ENCODE data around the gene C1GALT1. TPM values are rescaled to one million over a fixed set of nuclear protein-coding genes. Genes with fewer than 3 reads are reported as not detected.

Gene C1GALT1
- total and polyA plus RNA-seq, 2 experiments from 2014 or later: 38.7 to 71.8 TPM

DNA sequence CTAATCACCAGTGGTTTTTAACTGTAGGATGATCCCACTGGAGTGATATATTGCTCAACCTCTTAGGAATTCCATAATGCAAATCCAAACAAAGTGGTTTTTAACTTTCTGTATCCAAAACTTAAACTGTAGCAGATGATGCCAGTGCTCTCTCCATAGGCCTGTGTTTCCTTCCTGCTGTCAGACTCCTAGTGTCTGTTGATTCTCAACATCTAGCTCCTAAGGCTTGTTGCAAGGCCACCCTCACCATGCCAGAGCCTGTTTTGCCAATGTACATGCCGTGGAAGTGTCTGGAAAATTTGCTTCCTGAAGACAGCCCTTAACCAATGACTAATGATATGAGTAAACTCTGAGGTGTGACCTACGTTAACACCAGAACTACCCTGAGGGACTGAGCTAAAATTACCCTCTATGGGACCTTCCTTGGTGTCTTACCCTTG, 39.3 kb downstream of the C1GALT1 start:
- TF ChIP-seq EZH2 (IDR thresholded peaks at IDR 0.05; ENCODE audit: borderline replicate concordance) (no peak), EZH2phosphoT487 (IDR thresholded peaks at IDR 0.05; ENCODE audit: low read depth, severe bottlenecking, unreplicated experiment) (no peak)
- TF ChIP-seq, protein P1, sequence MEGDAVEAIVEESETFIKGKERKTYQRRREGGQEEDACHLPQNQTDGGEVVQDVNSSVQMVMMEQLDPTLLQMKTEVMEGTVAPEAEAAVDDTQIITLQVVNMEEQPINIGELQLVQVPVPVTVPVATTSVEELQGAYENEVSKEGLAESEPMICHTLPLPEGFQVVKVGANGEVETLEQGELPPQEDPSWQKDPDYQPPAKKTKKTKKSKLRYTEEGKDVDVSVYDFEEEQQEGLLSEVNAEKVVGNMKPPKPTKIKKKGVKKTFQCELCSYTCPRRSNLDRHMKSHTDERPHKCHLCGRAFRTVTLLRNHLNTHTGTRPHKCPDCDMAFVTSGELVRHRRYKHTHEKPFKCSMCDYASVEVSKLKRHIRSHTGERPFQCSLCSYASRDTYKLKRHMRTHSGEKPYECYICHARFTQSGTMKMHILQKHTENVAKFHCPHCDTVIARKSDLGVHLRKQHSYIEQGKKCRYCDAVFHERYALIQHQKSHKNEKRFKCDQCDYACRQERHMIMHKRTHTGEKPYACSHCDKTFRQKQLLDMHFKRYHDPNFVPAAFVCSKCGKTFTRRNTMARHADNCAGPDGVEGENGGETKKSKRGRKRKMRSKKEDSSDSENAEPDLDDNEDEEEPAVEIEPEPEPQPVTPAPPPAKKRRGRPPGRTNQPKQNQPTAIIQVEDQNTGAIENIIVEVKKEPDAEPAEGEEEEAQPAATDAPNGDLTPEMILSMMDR (IDR thresholded peaks at IDR 0.05; ENCODE audit: poor library complexity): no peak
- 37% methylated on average over 2 of the region's 2 CpGs for WGBS (ENCODE audit: low lambda C conversion rate, missing lambda C conversion rate)
- H4K20me1 ChIP-seq (ENCODE audit: insufficient read depth, poor library complexity, severe bottlenecking): no peaks in the 10 kb centered on the region
- peaks cover 6% of the 10 kb centered on the region for H3K4me1 ChIP-seq (ENCODE audit: insufficient read depth)
- H3K79me2 ChIP-seq: peaks cover 34% of the 10 kb centered on the region
- DNase-seq (ENCODE audit: low spot score): peak; percentile 29
- H3K4me2 ChIP-seq: peak overlapping the region; percentile 10
- no peak overlapping the region for H2AFZ ChIP-seq
- no peak overlapping the region for H3K4me3 ChIP-seq
- no peaks in the 10 kb centered on the region for H3K36me3 ChIP-seq (replicated peaks; ENCODE audit: insufficient read depth, low read depth)
- H3K27ac ChIP-seq: peak overlapping the region; percentile 40
- no peaks in the 10 kb centered on the region for H3K9me2 ChIP-seq (replicated peaks; ENCODE audit: insufficient read depth)
- no peaks in the 10 kb centered on the region for H3K9me3 ChIP-seq (ENCODE audit: low read depth)
- no peaks in the 10 kb centered on the region for H3K27me3 ChIP-seq

DNA sequence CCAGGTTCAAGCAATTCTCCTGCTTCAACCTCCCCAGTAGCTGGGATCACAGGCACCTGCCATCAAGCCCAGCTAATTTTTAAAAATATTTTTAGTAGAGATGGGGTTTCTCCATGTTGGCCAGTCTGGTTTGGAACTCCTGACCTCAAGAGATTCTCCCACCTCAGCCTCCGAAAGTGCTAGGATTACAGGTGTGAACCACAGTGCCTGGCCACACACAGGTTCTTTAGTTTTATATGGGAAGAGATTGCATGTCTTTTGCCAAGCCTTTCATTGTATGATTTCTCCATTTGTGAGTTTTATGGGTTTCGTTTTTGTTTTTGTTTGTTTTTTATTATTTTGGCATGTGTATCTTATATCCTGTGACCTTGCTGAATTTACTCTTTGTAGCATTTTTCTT, 40.9 kb downstream of the C1GALT1 start:
- 95% methylated on average over 2 of the region's 2 CpGs for WGBS (ENCODE audit: low lambda C conversion rate, missing lambda C conversion rate)
- Histone ChIP-seq H4K20me1 (ENCODE audit: insufficient read depth, poor library complexity, severe bottlenecking) (no peaks in the 10 kb centered on the region), H3K36me3 (replicated peaks; ENCODE audit: insufficient read depth, low read depth) (no peaks in the 10 kb centered on the region), H3K4me3 (no peak overlapping the region), H3K27ac (no peak overlapping the region), H3K27me3 (no peaks in the 10 kb centered on the region), H3K4me1 (ENCODE audit: insufficient read depth) (peaks cover 6% of the 10 kb centered on the region), H3K79me2 (peaks cover 39% of the 10 kb centered on the region), H3K9me3 (ENCODE audit: low read depth) (no peaks in the 10 kb centered on the region), H3K9me2 (replicated peaks; ENCODE audit: insufficient read depth) (no peaks in the 10 kb centered on the region), H3K4me2 (no peak overlapping the region), H2AFZ (no peak overlapping the region)
- DNase-seq (ENCODE audit: low spot score): no peak
- TF ChIP-seq EZH2phosphoT487 (IDR thresholded peaks at IDR 0.05; ENCODE audit: low read depth, severe bottlenecking, unreplicated experiment): no peak
- TF ChIP-seq, protein P1 (IDR thresholded peaks at IDR 0.05; ENCODE audit: poor library complexity): no peak
- no peak for TF ChIP-seq EZH2 (IDR thresholded peaks at IDR 0.05; ENCODE audit: borderline replicate concordance)

DNA sequence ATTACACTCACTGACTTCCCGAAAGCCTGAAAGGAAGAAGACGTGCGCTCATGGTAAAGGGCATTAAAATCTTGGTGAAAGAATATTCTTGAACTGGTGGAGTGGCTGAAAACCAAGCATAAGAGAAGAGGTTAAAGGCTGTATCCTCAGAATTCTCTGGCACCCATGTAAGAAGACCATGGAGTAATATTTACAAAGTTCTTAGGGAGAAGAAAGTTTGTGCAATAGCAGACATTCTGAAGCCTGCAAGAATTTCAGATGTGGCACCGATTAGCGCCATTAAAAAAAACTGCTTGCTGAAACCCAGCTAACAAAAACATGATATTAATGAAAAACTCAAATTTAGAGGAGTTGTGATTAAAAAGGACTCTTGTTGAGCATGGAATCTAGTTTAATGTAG, 44.1 kb downstream of the C1GALT1 start:
- Histone ChIP-seq H3K4me3 (no peak overlapping the region), H4K20me1 (ENCODE audit: insufficient read depth, poor library complexity, severe bottlenecking) (no peaks in the 10 kb centered on the region), H3K9me2 (replicated peaks; ENCODE audit: insufficient read depth) (no peaks in the 10 kb centered on the region), H2AFZ (no peak overlapping the region), H3K9me3 (ENCODE audit: low read depth) (peaks cover 6% of the 10 kb centered on the region), H3K4me2 (no peak overlapping the region), H3K27ac (no peak overlapping the region), H3K4me1 (ENCODE audit: insufficient read depth) (peaks cover under 1% of the 10 kb centered on the region), H3K27me3 (no peaks in the 10 kb centered on the region), H3K36me3 (replicated peaks; ENCODE audit: insufficient read depth, low read depth) (no peaks in the 10 kb centered on the region), H3K79me2 (peaks cover 51% of the 10 kb centered on the region)
- TF ChIP-seq, protein P1 (IDR thresholded peaks at IDR 0.05; ENCODE audit: poor library complexity): no peak
- no peak for TF ChIP-seq EZH2 (IDR thresholded peaks at IDR 0.05; ENCODE audit: borderline replicate concordance)
- no peak for TF ChIP-seq EZH2phosphoT487 (IDR thresholded peaks at IDR 0.05; ENCODE audit: low read depth, severe bottlenecking, unreplicated experiment)
- 93% methylated on average over 5 of the region's 5 CpGs for WGBS (ENCODE audit: low lambda C conversion rate, missing lambda C conversion rate)
- no peak for DNase-seq (ENCODE audit: low spot score)

DNA sequence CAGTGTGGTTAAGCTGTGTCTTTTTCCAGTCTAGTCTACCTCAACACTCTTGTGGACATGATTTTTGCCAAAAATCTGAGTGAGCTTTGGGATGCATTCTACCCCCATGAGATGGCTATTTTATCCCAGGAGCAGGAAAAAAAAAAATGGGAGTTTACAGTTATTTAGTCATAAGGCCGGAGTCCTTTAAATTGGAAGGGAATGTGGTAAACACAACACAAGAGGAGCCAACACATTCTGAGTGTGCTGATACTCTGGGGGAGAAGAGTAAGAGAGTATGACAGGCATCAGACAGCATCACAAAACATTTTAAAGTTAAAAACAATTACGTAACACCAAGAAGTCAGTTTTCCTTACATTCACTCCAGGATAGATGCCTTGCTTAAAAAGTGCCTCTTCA, 46.1 kb downstream of the C1GALT1 start:
- Histone ChIP-seq H4K20me1 (ENCODE audit: insufficient read depth, poor library complexity, severe bottlenecking) (no peaks in the 10 kb centered on the region), H3K4me2 (no peak overlapping the region), H3K36me3 (replicated peaks; ENCODE audit: insufficient read depth, low read depth) (no peaks in the 10 kb centered on the region), H3K9me3 (ENCODE audit: low read depth) (peaks cover 9% of the 10 kb centered on the region), H2AFZ (no peak overlapping the region), H3K4me1 (ENCODE audit: insufficient read depth) (no peaks in the 10 kb centered on the region), H3K79me2 (peaks cover 62% of the 10 kb centered on the region), H3K27ac (no peak overlapping the region), H3K4me3 (no peak overlapping the region), H3K27me3 (no peaks in the 10 kb centered on the region), H3K9me2 (replicated peaks; ENCODE audit: insufficient read depth) (no peaks in the 10 kb centered on the region)
- TF ChIP-seq, protein P1 (IDR thresholded peaks at IDR 0.05; ENCODE audit: poor library complexity): no peak
- TF ChIP-seq EZH2phosphoT487 (IDR thresholded peaks at IDR 0.05; ENCODE audit: low read depth, severe bottlenecking, unreplicated experiment): no peak
- no peak for TF ChIP-seq EZH2 (IDR thresholded peaks at IDR 0.05; ENCODE audit: borderline replicate concordance)
- DNase-seq (ENCODE audit: low spot score): no peak
- WGBS (ENCODE audit: low lambda C conversion rate, missing lambda C conversion rate): 89% methylated on average over 2 of the region's 2 CpGs

All from hepatocyte (in vitro differentiated cells).